Prostate gland (tissue), 2 donors: ENCODE data around the gene GRID1.

ENCODE experiments used
- CTCF ChIP-seq, 4 experiments: fragments of 200-600 bp in 2 of 4; fragments of 450-650 bp in 2 of 4; sonication (generic) in 2 of 4; IDR thresholded peaks; 1 replicate in 3 of 4; 2 replicates in 1 of 4; pipeline ENCODE4 v1.5.1; 2016 to 2019; ENCODE audit warnings: antibody characterized with exemption in 4 of 4, mild to moderate bottlenecking in 2 of 4, moderate library complexity in 2 of 4
- POLR2A ChIP-seq: fragments of 450-650 bp; IDR thresholded peaks from one replicate; pipeline ENCODE4 v1.6.1; 2016; ENCODE audit warnings: antibody characterized with exemption, mild to moderate bottlenecking
- POLR2AphosphoS5 ChIP-seq: sonication (generic); formaldehyde crosslinking; IDR thresholded peaks from one replicate; pipeline ENCODE4 v1.6.1; 2017; ENCODE audit warnings: antibody characterized with exemption

DNA sequence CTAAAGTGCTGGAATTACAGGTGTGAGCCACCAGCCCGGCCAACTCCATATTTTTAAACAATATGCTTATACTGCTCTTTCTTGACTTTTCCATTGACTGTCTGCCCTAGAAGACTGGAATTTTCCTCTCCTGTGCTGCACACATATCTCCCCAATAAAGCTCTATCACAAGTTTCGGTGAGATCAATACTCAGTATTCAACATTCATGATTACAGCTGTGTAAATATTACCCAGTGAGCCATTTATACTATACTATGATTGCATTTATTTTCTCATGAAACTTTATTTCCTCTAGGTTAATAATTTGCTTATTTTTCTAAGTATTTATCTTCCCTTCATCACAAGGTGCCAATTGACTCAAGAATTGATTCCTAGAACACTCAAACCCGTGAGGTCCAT lies 48.5 kb upstream of the GRID1 start:
- TF ChIP-seq POLR2A (no peak), CTCF (IDR thresholded peaks at IDR 0.05) (no peak), POLR2AphosphoS5 (no peak)
